ENCODE data around the gene PSMC5.

DNA sequence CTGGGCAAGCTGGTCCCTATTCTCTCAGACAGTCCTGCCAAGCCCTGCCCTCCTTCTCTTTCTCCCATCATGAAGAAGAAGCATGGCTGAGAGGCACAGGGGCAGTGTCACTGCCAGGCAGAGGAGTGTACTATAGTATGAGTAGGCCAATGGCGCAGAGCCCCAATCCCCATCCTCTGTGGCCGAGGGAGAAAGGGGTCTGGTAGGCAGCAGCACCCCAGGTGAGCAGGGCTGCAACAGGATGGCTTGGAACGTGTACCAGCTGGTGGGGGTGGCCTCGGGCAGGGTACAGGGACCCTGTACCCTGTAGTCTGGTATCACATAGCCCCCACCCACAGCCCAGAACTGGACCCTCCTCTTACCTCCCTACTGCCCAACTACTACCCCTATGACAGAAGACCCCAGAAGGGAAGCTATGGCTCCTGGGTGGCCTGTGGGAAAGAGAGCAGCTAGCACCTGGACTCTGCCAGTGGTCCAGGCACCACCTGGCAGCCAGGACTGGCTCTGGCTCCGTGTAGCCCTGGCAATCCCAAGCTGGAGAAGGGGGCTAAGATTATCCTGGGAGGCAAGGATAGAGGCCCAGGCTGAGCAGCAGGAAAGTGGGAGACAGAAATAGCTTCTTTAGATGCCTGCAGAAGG lies 10.8 kb downstream of the PSMC5 start:
- no peak for TF ChIP-seq CTCF (IDR thresholded peaks at IDR 0.05; ENCODE audit: extremely low read depth in 1 of 2, insufficient read depth in 1 of 2, low read depth in 1 of 2, low read length in 2 of 2)
- TF ChIP-seq POLR2A (IDR thresholded peaks at IDR 0.05; ENCODE audit: low read depth, low read length), result no peak
- TF ChIP-seq POLR2AphosphoS5 (IDR thresholded peaks at IDR 0.05; ENCODE audit: insufficient read depth, low read depth, low read length), result no peak
